Measurements from ENCODE around the gene ZNF778.

Gene ZNF778

GRCh38 chr16:89217388-89218191, at the start of gene ZNF778:
TSS of gene ZNF778 (plus strand) at chr16:89217703. CDS start at chr16:89221128, 3,425 bp downstream.
- DNase-seq = peak; percentile 58

GRCh38 chr16:89168381-89169189, 48.9 kb upstream of the ZNF778 start:
- no peak for DNase-seq

GRCh38 chr16:89169778-89170177, 47.7 kb upstream of the ZNF778 start:
- no peak for DNase-seq

GRCh38 chr16:89170346-89171215, 46.9 kb upstream of the ZNF778 start:
- no peak for DNase-seq

GRCh38 chr16:89171216-89172170, 46.0 kb upstream of the ZNF778 start, which contains the start of gene CDH15:
TSS of gene CDH15 (plus strand) at chr16:89171748. CDS start at chr16:89171832, 84 bp downstream.
- DNase-seq = peak; percentile 74

GRCh38 chr16:89172171-89172527, 45.4 kb upstream of the ZNF778 start:
- no peak for DNase-seq

- DNase-seq = no peak
Measured at GRCh38 chr16:89172528-89173173, 44.9 kb upstream of the ZNF778 start.

- DNase-seq = no peak
Measured at GRCh38 chr16:89173174-89173921, 44.2 kb upstream of the ZNF778 start.

GRCh38 chr16:89174055-89174827, 43.3 kb upstream of the ZNF778 start:
- no peak for DNase-seq

GRCh38 chr16:89174877-89175276, 42.6 kb upstream of the ZNF778 start:
- DNase-seq = no peak

GRCh38 chr16:89175280-89176146, 42.0 kb upstream of the ZNF778 start:
- no peak for DNase-seq

GRCh38 chr16:89176147-89176690, 41.3 kb upstream of the ZNF778 start:
- DNase-seq = no peak

- DNase-seq = no peak
Measured at GRCh38 chr16:89176717-89177116, 40.8 kb upstream of the ZNF778 start.

GRCh38 chr16:89177501-89177900, 40.0 kb upstream of the ZNF778 start:
- DNase-seq = no peak

GRCh38 chr16:89178453-89179147, 38.9 kb upstream of the ZNF778 start:
- no peak for DNase-seq

- no peak for DNase-seq
Measured at GRCh38 chr16:89179148-89179484, 38.4 kb upstream of the ZNF778 start.

GRCh38 chr16:89179656-89180315, 37.7 kb upstream of the ZNF778 start:
- DNase-seq = no peak
